Left kidney (tissue), 2 donors: ENCODE results near the gene SOST. TPM values are rescaled to one million over a fixed set of nuclear protein-coding genes. Genes with fewer than 3 reads are reported as not detected.

Source experiments
- DNase-seq: peaks from one replicate; pipeline ENCODE4 v3.0.0-alpha.2; 2013
- polyA plus RNA-seq: library from polyadenylated mRNA; unstranded; fragments of 120-200 nt; gene quantifications from one replicate; pipeline ENCODE4 v1.2.1, GENCODE V29; 2013; ENCODE audit not compliant: insufficient read length

Gene SOST
- polyA plus RNA-seq, 1 donor = 30.9 TPM

DNA sequence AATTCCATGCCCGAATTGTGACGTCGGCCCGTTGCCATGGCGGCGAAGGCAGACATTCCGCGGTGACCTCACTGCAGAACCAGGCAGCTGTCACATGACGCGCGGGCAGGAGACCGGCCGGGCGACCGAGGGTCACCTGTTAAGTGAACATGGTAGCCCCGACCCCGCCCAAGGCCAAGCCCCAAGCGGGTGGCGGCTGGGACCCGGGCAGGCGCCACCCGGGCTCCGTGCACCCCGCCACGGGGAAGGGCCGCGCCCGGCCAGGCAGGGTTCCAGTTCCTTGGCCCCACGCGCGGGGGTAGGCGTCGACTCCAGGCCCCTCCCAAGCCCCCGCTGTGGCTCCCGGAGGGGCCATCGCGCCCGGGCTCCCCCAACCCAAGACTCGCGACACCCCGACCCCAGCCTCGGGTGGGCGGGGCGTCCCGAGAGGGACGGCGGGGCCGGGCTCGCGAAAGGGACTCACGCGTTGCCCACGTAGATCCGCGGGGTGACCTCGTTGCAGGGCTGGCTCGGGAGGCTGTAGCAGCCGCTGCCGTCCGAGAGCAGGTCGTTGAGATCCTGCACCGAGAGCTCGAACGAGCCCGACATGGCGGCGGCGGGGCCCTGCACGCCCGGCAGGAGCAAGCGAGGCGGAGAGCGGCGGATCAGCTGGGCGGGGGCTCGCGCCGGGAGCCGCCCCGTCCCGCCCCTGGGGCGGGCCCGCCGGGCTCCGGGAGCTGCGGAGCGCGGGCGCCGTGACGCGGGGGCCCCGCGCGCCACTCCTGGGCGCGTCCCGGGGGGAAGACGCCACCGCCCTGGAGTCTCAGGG, 19.9 kb upstream of the SOST start, which contains the start of gene DUSP3:
Gene DUSP3 (minus strand): TSS at position 641 of the 808 bp plus-strand sequence. CDS start 53 bp downstream, at position 588.
- peak; percentile 91 for DNase-seq

GRCh38 chr17:43774304-43775250, 16.0 kb upstream of the SOST start:
- DNase-seq = no peak

- DNase-seq = no peak
Measured at GRCh38 chr17:43772877-43773648, 14.5 kb upstream of the SOST start.

DNA sequence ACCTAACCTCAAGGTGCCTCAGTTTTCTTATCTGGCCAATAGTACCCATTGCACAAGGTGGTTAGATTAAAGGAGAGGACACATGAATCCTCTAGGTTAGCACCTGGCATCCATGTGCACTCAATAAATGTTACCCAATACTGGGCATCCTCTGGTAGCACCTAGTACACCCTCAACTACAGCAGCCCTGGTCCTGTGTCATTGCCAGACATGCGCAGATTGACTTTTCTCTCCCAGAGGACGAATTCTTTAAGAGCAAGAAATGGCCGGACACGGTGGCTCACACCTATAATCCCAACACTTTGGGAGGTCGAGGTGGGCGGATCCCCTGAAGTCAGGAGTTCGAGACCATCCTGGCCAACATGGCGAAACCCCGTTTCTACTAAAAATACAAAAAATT, 12.9 kb upstream of the SOST start:
- DNase-seq = no peak

DNA sequence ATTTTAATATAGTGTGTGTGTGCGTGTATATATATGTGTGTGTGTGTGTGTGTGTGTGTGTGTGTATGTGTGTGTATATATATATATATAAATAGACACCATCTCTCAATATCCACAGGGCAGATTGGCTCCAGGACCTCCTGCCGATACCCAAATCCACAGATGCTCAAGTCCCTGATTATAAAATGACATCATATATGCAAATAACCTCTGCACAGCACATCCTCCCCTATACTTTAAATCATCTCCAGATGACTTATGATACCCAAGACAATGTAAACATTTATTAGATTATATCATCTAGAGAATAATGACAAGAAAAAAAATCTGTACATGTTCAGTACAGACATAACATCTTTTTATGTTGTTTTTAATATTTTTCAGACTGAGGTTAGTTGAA, 12.4 kb upstream of the SOST start:
- DNase-seq = no peak

DNA sequence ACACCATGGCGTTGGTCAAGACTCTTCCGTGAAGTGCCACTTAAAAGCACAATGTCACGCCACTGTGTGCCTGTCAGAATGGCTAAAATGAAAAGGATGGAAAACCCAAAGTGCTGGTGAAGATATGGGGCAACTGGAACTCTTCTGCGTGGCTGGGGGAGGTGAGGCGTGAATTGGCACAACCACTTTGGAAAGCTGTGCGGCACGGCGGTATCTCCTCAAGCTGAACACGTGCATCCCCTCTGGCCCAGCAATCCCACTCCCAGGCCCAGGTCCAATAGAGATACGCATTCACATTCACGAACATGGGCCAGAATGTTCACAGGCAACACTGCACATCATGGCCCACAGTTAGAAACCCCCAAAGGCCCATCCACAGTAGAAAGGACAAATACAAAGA, 11.3 kb upstream of the SOST start:
- no peak for DNase-seq

- DNase-seq = no peak
Measured at GRCh38 chr17:43769426-43769825, 10.8 kb upstream of the SOST start.

DNA sequence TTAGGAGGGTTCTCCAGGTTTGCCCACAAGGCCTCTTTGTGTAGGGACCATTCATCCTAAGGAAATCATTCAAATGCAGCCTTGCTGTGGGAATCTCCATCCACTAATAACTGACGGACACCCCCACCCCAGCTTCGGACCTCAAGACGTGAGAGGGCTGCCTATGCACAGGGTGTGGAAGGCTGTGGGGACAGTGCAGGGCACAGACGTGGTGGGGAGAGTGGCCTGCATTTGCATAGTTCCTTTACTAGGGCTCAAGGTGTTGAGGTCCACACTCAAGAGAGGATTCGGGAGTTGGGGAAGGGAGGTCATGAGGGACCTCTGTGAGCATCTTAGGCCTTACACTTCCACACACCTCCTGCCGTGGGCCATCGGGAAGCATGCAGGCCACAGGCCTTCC, 10.4 kb upstream of the SOST start:
- no peak for DNase-seq

DNA sequence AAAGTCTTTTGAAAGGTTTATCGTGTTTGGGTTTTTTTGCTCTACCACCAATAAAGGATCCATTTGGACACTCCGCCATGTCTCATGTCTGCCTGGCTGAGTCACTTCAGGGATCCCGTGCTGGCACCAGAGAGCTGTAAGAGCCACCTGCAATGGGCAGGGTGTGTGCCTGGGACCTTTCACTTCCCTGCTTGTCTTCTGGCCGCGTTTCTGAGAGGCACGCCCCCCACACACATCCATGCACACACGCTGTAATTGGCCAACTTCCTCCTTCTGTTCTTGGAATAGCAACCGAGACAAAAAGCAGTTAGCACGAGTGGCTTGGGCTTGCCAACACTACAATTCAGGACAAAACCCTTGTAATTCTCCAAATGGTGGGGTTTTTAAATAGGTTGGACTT, 9.8 kb upstream of the SOST start:
- DNase-seq = no peak

- DNase-seq = no peak
Measured at GRCh38 chr17:43767713-43768059, 9.1 kb upstream of the SOST start.

- no peak for DNase-seq
Measured at GRCh38 chr17:43767053-43767712, 8.6 kb upstream of the SOST start.

GRCh38 chr17:43766413-43767052, 7.9 kb upstream of the SOST start:
- DNase-seq = peak; percentile 62

DNA sequence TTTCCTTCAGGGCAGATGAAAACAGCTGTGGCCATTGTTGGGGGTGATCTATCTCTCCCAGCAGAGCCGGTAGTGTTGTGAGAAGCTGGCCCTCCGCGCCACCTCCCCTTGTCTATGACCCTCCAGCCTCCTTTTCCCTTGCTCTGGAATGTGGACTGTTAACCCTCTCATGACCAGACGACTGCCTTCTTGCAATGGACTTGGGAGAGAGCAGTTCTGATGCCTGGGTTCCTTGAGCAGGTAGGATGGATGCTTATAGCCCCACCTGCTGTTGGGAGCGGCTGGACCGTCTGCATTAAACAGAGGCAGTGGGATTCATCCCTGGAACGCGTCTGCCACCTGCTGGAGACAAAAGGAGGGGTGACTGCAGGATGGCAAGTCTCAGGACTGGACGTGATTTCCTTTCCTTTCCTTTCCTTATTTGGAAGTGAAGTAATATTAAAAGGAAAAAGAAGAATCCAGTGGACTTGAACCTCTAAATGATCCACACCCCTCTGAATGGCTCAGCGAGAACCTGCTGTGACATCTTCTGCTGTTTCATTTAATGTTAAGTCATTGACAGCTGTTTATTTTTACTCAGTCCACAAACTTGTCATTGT, 1.8 kb upstream of the SOST start:
- peak; percentile 96 for DNase-seq

DNA sequence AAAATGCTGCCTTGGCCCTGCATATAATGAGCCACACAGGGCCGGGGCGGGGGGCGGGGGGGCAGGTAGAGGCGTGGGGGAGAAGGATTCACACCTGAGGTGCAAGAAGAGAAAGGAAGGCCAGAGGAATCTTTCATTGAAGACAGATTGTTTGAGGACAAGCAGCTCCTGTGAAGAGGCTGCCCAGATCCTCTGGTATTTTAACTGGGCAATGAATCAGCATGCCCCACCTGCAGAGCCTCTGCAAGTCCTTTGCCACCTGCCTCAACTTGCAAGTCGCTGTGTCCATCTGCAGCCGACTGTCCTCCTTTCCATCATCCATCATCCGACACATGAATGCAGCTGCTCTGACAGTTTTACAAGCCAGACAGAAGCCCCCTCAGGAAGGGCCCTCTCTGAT, 1.2 kb upstream of the SOST start:
- DNase-seq = no peak

DNA sequence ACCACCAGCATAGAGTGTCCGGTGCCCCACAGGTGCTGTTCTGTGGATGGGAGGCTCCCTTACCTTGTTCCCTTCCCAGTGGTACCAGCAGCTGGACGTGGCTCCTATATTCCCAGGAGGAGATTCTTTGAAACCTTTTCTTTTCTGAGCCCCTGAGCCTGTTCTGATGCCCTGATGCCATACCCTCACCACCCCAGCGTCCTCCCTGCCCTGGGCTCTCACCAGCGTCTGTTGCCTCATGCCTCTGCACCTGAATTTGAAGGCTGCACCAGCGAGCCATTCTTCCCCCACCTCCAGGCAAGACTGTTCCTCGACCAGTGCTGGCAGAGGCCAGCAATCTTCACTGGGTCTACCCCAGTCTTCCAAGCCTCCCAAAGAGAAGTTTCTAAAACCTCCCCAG, 505 bp downstream of the SOST start:
- no peak for DNase-seq

GRCh38 chr17:43757171-43757660, 1.4 kb downstream of the SOST start:
- no peak for DNase-seq

DNA sequence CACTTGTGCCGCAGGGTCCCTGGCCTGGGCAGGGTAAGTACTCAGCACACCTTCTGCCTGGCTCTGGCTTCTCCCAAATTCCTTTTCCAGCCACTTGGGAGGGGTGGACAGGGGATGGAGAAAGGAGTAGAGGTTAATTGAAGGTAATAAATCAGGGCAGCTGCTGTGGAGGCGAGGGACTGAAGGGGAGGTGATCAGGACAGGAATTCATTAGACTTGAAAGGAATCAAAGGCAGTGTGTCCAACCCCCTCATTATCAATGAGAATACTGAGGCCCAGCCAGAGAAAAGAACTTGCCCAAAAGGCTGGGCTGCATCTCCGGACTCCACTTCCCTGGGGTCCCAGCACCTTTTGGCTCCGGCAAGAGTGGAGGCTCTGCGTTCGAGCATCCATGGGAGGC, 2.4 kb downstream of the SOST start:
- no peak for DNase-seq

DNA sequence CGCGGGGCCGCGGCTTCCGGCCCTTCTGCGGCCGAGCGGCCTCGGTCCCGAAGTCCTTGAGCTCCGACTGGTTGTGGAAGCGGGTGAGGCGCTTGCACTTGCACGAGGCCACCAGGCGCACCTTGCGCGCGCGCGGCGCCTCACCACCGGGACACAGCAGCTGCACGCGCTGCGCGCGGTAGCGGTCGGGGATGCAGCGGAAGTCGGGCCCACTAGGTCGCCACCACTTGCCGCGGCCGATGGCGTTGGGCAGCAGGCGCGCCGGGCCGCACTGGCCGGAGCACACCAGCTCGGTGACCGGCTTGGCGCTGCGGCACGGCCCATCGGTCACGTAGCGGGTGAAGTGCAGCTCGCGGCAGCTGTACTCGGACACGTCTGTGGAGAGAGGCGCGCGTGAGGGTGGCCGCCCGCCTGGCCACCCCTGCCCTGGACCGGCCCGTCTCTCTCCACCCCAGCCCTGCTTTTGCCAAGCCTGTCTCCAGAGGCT, 3.2 kb downstream of the SOST start:
- no peak for DNase-seq

DNA sequence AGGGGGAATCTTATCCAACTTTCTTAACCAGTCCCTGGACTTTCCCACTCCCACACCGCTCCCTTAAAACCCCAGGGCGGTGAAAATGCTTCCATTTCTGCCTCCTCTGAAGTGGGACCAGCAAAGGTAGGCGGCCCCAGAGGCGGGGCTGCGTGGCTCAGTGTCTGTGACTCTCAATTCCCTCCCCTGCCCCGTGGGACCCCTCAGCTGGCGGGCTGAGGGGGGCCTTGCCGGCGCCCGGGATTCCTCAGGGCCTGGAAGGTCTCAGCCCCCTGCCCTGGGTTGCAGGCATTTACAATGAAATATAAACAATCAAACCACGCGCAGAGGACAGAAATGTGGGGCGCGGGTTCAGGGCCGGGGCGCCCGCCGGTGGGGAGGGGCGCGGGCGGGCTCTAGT, 3.6 kb downstream of the SOST start:
- no peak for DNase-seq

DNA sequence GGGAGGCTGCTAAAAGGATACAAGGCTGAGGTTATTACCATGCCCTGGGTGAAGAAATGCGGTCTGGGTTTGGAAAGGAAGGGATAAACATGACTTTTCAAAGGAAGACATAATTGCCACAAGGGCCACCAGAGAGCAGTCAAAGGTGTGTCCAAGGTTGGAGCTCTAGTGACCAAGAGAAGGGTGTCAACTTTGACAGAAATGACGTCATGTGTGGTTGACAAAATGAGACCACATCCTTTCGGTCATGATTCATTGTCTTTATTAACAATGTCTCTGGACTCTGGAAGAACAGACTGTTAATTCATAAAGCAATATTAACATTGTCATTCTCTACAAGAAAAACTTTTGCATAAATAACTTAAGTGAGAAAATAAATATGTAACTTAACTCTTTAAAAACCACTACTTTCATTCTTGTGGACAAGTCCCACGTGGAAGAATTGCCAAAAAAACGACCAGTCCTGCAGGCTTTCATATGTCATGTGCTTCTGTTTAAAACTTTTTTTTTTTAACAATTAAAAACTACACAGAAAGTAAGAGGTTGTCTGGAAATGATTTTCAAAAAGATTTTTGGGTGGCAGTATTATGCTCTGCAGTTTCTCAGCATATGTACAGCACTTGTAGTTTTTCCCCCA, 5.0 kb downstream of the SOST start:
- no peak for DNase-seq
